IgD-negative memory B cell (primary cell): ENCODE measurements around the gene MIS18BP1. TPM values are rescaled to one million over a fixed set of nuclear protein-coding genes. Genes with fewer than 3 reads are reported as not detected.
"Not testable (repeated sequence)": the region's sequence is repeated elsewhere in the genome, so short reads cannot be mapped to it uniquely, and the experiment has no call there.

Source experiments
- H3K27ac Mint-ChIP-seq, 3 donors: one replicate each; pipeline ENCODE4 v1.8.0; 2020 to 2022; ENCODE audit warnings: mild to moderate bottlenecking in 3 of 3, mixed read lengths in 3 of 3, moderate library complexity in 1 of 3
- H3K27me3 Mint-ChIP-seq: one replicate; pipeline ENCODE4 v1.8.0; 2021; ENCODE audit warnings: mixed read lengths
- H3K36me3 Mint-ChIP-seq: one replicate; pipeline ENCODE4 v1.8.0; 2020; ENCODE audit warnings: mild to moderate bottlenecking, mixed read lengths
- H3K4me1 Mint-ChIP-seq, 3 donors: one replicate each; pipeline ENCODE4 v1.8.0; 2020 to 2022; ENCODE audit warnings: mixed read lengths in 3 of 3, mild to moderate bottlenecking in 1 of 3
- H3K4me3 Mint-ChIP-seq, 4 donors: one replicate each; pipeline ENCODE4 v1.8.0; 2020 to 2022; ENCODE audit warnings: mild to moderate bottlenecking in 4 of 4, mixed read lengths in 4 of 4, moderate library complexity in 3 of 4
- H3K9me3 Mint-ChIP-seq, 3 donors: one replicate each; pipeline ENCODE4 v1.8.0; 2020 to 2021; ENCODE audit warnings: mixed read lengths in 3 of 3, mild to moderate bottlenecking in 1 of 3
- polyA plus RNA-seq: library from polyadenylated mRNA; unstranded; fragments of 300-500 nt; fragmentation: Illumina TruSeq; gene quantifications from one replicate; pipeline ENCODE4 v1.2.3, GENCODE V29; 2021

The MIS18BP1 gene
- polyA plus RNA-seq, 1 donor from 2014 or later = 95.3 TPM

DNA sequence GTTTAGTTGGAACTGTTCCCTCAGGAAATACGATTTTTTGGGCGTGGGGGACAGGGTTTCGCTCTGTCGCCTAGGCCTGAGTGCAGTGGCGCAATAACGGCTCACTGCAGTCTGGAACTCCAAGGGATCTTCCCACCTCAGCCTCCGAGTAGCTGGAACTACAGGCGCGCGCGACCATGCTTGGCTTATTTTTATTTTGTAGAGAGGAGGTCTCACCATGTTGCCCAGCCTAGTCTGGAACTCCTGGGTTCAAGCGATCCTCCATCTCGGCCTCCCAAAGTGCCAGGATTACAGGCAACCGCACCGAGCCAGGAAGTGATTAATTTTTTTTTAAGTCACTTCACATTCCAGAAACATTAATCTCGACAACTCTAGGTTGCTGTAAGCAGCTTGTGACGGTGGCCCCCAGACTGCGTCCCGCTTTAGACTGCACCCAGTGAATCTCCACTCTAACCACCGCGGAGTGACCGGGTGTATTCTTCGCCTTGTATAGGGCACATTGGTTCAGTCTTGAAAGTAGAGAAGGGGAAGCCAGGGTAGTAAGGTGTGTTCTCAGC lies 830 bp upstream of the MIS18BP1 start:
- Mint-ChIP-seq H3K4me3 (peak overlapping the region; percentile 82 to 95 (median 94)), H3K4me1 (peaks cover 17 to 21% (median 20%) of the 10 kb centered on the region in 3 donors), H3K9me3 (peaks cover 2 to 23% (median 13%) of the 10 kb centered on the region in 3 donors), H3K27me3 (no peaks in the 10 kb centered on the region), H3K36me3 (peaks cover 3% of the 10 kb centered on the region), H3K27ac (peak overlapping the region; percentile 69 to 100 (median 91))

GRCh38 chr14:45252366-45253069 lies 484 bp downstream of the MIS18BP1 start:
- H3K36me3 Mint-ChIP-seq = peaks cover 3% of the 10 kb centered on the region
- peaks cover 0 to 11% (median 5%) of the 10 kb centered on the region in 3 donors for H3K9me3 Mint-ChIP-seq
- peaks cover 20 to 21% (median 20%) of the 10 kb centered on the region in 3 donors for H3K4me1 Mint-ChIP-seq
- peak overlapping the region; percentile 82 to 95 (median 94) for H3K4me3 Mint-ChIP-seq
- H3K27me3 Mint-ChIP-seq = no peaks in the 10 kb centered on the region
- H3K27ac Mint-ChIP-seq = peak overlapping the region; percentile 69 to 100 (median 91)

DNA sequence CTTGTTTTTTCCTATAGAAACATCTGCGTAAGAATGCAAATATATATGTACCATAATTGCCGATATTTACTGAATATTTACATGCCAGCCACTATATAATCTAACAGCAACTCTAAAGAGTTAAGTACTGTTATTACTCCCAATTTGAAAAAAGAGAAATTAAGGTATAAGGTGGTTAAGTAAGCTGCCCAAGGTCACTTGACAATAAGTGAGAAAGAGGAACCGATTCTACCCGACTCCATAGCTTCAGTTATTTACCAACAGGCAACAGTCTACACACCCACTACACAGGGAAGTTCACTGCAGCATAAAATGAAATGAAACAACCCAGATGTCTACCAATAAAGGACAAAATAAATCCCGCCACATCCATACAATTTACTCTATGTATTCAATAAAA lies 1.1 kb downstream of the MIS18BP1 start:
- Mint-ChIP-seq H3K9me3 (peaks cover 0 to 7% (median 0%) of the 10 kb centered on the region in 3 donors), H3K4me1 (peaks cover 21 to 25% (median 23%) of the 10 kb centered on the region in 3 donors), H3K36me3 (peaks cover 1% of the 10 kb centered on the region), H3K4me3 (peak overlapping the region; percentile 82 to 95 (median 94)), H3K27ac (peak overlapping the region; percentile 69 to 100 (median 91)), H3K27me3 (no peaks in the 10 kb centered on the region)

DNA sequence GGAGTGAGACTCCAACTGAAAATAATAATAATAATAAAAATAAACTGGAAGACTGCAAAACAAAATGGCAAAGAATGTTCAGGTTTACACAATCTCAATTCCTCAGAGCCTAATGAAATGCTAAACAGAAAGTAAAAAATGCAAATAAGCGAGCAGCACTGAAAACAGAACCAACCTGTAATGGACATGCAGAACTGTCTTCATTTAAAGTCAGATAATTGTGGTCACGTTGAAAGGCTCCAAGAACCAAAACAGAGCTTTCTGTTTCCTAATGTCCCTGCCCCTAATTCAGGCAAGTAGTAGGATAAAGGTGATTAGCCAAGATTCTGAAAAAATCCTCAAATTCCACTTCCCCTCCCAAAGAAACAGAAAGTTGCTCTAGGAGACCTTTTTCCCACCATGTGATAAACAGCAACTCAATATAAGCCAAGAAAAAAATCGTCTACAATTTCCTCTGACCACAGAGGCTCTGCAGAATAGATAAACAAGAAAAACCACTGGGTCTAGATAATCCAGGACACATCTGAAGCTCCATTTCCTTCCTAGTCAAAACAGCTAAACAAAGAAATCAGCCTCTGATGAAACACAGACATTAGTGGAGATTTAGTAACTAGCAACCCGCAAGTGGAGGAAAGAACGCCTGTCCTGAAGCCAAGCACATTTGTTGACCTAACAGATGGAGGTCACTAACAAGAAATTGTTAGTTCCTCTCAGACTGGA lies 3.0 kb downstream of the MIS18BP1 start:
- Mint-ChIP-seq H3K36me3 (peaks cover 1% of the 10 kb centered on the region), H3K9me3 (no peaks in the 10 kb centered on the region), H3K27ac (peak overlapping the region; percentile 69 to 100 (median 95))

GRCh38 chr14:45247427-45247826 lies 5.6 kb downstream of the MIS18BP1 start:
- Mint-ChIP-seq H3K4me3 (no peak overlapping the region), H3K4me1 (peaks cover 19 to 27% (median 21%) of the 10 kb centered on the region in 3 donors), H3K36me3 (no peaks in the 10 kb centered on the region), H3K9me3 (no peaks in the 10 kb centered on the region), H3K27ac (no peak overlapping the region), H3K27me3 (no peaks in the 10 kb centered on the region)

More for the DNA sequence above, 3.0 kb downstream of the MIS18BP1 start:
- Mint-ChIP-seq H3K4me3 (peak overlapping the region; percentile 77 to 94 (median 90)), H3K27me3 (no peaks in the 10 kb centered on the region), H3K4me1 (peaks cover 21 to 25% (median 24%) of the 10 kb centered on the region in 3 donors)

- Mint-ChIP-seq H3K27me3 (no peaks in the 10 kb centered on the region), H3K36me3 (peaks cover 5% of the 10 kb centered on the region), H3K4me1 (peaks cover 23 to 28% (median 25%) of the 10 kb centered on the region in 3 donors), H3K4me3 (no peak overlapping the region), H3K27ac (no peak overlapping the region), H3K9me3 (no peaks in the 10 kb centered on the region)
Observed at GRCh38 chr14:45246691-45247090, 6.3 kb downstream of the MIS18BP1 start.

GRCh38 chr14:45246151-45246550 lies 6.9 kb downstream of the MIS18BP1 start:
- Mint-ChIP-seq H3K9me3 (no peaks in the 10 kb centered on the region), H3K4me3 (no peak overlapping the region), H3K27ac (no peak overlapping the region), H3K36me3 (peaks cover 5% of the 10 kb centered on the region), H3K27me3 (no peaks in the 10 kb centered on the region), H3K4me1 (peaks cover 22 to 25% (median 23%) of the 10 kb centered on the region in 3 donors)

DNA sequence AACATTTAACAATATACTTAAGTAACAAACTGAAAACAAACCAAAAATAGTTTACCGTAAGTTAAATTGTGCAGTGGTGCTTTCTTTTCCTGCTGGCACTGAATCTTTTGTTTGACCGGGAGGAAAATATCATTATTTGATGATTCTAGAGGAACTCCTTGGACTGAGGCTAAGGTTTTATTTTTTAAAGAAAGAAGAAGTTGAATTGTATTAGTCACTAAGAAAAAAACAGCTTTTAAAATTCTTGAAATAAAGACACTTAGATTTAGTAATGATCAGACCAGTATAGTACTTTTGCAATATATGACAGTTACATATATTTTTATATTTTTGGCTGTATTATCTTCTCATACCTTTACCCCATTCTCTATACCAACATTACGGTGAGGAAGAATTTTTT lies 10.3 kb downstream of the MIS18BP1 start:
- Mint-ChIP-seq H3K9me3 (no peaks in the 10 kb centered on the region), H3K27me3 (no peaks in the 10 kb centered on the region), H3K4me1 (peaks cover 9 to 18% (median 16%) of the 10 kb centered on the region in 3 donors), H3K36me3 (peaks cover 5% of the 10 kb centered on the region), H3K27ac (no peak overlapping the region), H3K4me3 (no peak overlapping the region)

DNA sequence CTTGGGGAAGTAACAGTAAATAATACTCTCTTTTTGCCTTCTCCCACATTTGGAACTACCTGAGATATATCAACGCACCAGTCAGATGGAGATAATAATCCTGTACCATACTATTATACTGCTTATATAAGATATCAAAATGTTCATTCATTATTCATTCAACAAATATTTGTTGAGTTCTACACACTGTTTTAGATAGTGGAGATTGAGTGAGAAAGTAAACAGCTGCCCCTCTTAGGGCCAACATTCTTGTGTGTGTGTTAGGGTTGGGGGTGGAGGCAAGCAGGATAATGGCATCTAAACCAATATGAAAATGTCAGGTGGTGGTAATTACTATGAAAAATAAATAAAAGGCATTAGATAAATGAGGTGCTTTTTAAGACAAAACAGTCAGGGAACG lies 14.0 kb downstream of the MIS18BP1 start:
- Mint-ChIP-seq H3K4me1 (peaks cover 8 to 16% (median 16%) of the 10 kb centered on the region in 3 donors), H3K36me3 (peaks cover 5% of the 10 kb centered on the region), H3K4me3 (no peak overlapping the region), H3K27ac (no peak overlapping the region), H3K27me3 (no peaks in the 10 kb centered on the region), H3K9me3 (no peaks in the 10 kb centered on the region)

- no peak overlapping the region for H3K4me3 Mint-ChIP-seq
- H3K9me3 Mint-ChIP-seq = no peaks in the 10 kb centered on the region
- peaks cover 3 to 11% (median 10%) of the 10 kb centered on the region in 3 donors for H3K4me1 Mint-ChIP-seq
- H3K36me3 Mint-ChIP-seq = peaks cover 11% of the 10 kb centered on the region
- H3K27me3 Mint-ChIP-seq = no peaks in the 10 kb centered on the region
- no peak overlapping the region for H3K27ac Mint-ChIP-seq
Observed at GRCh38 chr14:45227566-45227965, 25.4 kb downstream of the MIS18BP1 start.

- H3K27me3 Mint-ChIP-seq = no peaks in the 10 kb centered on the region
- H3K4me3 Mint-ChIP-seq = no peak overlapping the region
- peaks cover 11% of the 10 kb centered on the region for H3K36me3 Mint-ChIP-seq
- peaks cover 3 to 11% (median 6%) of the 10 kb centered on the region in 3 donors for H3K4me1 Mint-ChIP-seq
- H3K9me3 Mint-ChIP-seq = no peaks in the 10 kb centered on the region
- H3K27ac Mint-ChIP-seq = no peak overlapping the region
Observed at GRCh38 chr14:45222485-45223262, 30.3 kb downstream of the MIS18BP1 start.

DNA sequence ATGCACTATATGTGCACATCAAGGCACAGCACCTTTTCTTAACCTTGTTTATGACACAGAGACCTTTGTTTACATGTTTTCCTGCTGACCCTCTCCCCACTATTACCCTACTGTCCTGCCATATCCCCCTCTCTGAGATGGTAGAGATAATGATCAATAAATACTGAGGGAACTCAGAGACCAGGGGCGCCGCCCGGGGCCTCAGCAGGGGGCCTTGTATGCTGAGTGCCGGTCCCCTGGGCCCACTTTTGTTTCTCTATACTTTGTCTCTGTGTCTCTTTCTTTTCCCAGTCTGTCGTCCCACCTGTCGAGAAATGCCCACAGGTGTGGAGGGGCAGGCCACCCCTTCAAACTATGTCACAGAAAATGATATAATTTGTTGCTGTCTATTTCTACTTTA lies 38.7 kb downstream of the MIS18BP1 start:
- H3K9me3 Mint-ChIP-seq, H3K4me1 Mint-ChIP-seq: not testable (repeated sequence)

GRCh38 chr14:45213716-45214115 lies 39.3 kb downstream of the MIS18BP1 start:
- not testable (repeated sequence) for H3K27me3 Mint-ChIP-seq, H3K27ac Mint-ChIP-seq, H3K9me3 Mint-ChIP-seq, H3K4me3 Mint-ChIP-seq, H3K36me3 Mint-ChIP-seq, H3K4me1 Mint-ChIP-seq

More for the DNA sequence above, 38.7 kb downstream of the MIS18BP1 start:
- H3K27ac Mint-ChIP-seq, H3K4me3 Mint-ChIP-seq, H3K36me3 Mint-ChIP-seq, H3K27me3 Mint-ChIP-seq: not testable (repeated sequence)

DNA sequence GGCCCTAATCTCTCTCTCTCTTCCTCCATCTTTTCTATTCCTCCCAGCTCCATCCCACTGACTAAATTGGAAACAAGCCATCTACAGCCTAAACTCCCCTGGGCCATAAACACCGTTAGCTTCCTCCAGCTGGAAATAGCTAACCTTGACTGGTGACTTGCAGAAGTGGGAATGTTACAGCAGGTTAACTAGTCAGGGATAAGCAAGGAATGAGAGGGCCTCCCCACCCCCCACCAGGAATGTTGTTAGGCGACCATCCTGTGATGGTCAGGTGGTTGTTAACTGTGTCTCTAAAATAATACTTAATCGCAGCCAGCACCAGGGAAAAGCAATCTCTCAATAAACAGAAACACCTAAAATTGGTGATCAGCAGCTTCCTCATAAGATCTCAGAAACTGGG lies 40.8 kb downstream of the MIS18BP1 start:
- peaks cover 3% of the 10 kb centered on the region for H3K36me3 Mint-ChIP-seq
- H3K4me3 Mint-ChIP-seq = no peak overlapping the region
- H3K4me1 Mint-ChIP-seq = no peaks in the 10 kb centered on the region
- H3K9me3 Mint-ChIP-seq = no peaks in the 10 kb centered on the region
- H3K27me3 Mint-ChIP-seq = no peaks in the 10 kb centered on the region
- H3K27ac Mint-ChIP-seq = no peak overlapping the region

DNA sequence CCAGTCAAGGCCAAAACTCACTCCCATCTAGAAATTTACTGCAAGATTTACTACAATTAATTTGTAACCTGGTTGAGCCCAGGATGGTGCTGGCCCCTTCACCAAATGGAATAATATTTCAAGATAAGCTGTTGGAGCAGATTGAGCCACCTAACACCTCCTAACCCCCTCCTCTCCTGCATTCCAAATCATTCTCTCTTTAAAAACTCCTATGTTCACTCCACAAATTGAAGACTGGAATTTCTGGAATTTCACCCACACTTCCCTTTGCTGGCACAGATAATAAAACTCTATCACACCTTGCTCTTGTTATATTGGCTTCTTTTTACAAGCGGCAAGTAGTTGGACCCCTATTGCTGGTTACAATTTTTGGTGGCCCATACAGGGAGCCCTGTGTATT lies 41.7 kb downstream of the MIS18BP1 start:
- Mint-ChIP-seq H3K36me3 (peaks cover 5% of the 10 kb centered on the region), H3K4me3 (no peak overlapping the region), H3K9me3 (no peaks in the 10 kb centered on the region), H3K27ac (peak overlapping the region in 1 of 3 donors; percentile 28), H3K4me1 (no peaks in the 10 kb centered on the region), H3K27me3 (no peaks in the 10 kb centered on the region)
